ENCODE data around the gene PDE4B.
"Not testable (repeated sequence)": the region's sequence is repeated elsewhere in the genome, so short reads cannot be mapped to it uniquely, and the experiment has no call there.

PDE4B gene

GRCh38 chr1:66400660-66401059 lies 608.0 kb downstream of the PDE4B start:
- peak in 1 of 5 experiments; percentile 42 for DNase-seq

DNA sequence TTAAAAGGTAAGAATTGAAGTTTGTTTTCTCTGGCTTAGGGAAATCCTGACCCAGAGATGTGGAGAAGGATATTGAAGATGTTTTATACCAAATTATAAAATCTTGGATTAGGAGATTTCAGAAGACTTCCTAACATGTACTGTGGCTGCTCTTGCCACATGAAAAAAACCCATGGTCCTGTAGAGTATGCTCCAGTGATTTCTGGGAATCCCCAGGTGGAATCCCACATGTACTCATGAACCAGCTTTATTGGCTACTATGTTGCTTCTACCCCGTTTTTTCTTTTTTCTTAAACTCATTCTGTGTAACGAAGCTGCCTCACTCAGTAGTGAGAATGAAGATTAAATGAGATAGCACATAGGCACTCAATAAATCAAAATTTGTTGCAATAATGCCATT lies 608.5 kb downstream of the PDE4B start:
- DNase-seq, result no peak

- DNase-seq, result no peak
These were observed 609.5 kb downstream of the PDE4B start for GRCh38 chr1:66402194-66402593.

GRCh38 chr1:66403007-66403731 lies 610.5 kb downstream of the PDE4B start:
- no peak for DNase-seq

- DNase-seq, result no peak
These were observed 612.4 kb downstream of the PDE4B start for GRCh38 chr1:66405061-66405460.

- DNase-seq, result peak in 1 of 5 experiments; percentile 1
These were observed 618.8 kb downstream of the PDE4B start for GRCh38 chr1:66411449-66411848.

DNA sequence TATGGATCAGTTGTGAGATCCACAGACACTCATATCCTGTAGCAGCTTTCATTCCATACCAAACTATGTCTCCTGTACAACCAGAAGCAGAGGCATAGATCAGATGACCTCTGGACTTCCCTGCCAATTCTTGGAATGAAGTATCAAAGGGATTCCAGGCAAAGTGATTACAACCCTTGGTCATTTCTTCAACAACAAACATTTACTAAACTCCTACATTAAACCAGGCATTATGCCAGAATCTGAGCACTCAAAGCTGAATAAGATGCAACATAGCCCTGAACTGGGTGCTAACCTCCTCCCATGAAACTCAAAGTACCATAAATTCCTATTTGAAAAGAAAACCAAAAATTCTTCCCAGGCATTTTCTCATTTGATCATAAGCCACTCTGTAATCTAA lies 620.0 kb downstream of the PDE4B start:
- DNase-seq, result no peak

DNA sequence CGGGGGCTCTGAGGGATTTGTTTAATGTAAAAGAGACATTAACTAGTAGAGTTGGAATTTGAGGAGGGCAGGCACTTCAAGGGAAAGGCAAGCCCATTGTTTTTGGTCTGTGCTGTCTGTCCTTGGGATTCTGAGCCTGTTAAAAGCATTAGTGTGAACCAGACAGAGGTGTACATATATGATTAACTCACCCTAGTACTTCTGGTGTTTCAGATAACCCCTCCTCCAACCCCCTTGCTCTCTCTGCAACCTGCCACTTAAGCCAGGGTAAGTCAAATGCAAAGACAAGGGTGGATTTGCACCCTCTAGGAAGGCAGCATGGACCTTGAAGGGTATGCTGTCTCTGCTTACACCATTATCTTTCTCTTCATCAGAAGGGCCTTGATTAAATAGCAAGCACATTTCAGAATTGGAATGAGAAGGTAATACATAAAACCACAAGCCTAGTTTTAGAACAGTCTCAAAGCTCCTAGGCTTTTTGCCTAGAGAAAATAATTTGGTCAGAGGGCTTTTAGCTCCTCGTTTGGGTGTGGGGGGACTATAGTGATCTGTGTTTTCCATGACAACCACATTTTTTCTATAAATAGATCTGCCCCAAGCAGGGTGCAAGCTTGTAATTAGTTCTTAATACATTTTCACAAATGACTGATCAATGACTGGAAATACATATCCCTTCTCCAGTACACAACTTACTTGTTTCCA lies 620.6 kb downstream of the PDE4B start:
- DNase-seq, result no peak

GRCh38 chr1:66413838-66414175 lies 621.1 kb downstream of the PDE4B start:
- DNase-seq, result no peak

DNA sequence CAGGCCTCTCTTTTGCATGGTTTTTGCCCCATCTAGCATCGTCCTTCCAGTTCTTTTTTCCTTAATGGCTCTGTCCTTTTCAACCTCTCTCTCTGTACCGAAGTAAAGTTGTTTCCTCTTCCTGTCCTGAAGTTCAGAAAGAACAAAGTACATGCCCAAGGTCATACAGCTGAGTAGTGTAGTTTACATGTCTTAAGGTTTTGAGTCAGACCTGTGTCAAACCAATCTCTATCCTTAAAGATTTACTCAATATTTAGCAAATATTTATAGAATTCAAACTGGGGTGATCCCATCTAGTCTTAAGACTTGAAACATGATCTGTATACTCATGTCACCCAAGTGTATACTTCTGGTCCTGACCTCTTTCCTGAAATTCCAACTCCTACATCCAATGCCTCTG lies 622.6 kb downstream of the PDE4B start:
- DNase-seq, result no peak

DNA sequence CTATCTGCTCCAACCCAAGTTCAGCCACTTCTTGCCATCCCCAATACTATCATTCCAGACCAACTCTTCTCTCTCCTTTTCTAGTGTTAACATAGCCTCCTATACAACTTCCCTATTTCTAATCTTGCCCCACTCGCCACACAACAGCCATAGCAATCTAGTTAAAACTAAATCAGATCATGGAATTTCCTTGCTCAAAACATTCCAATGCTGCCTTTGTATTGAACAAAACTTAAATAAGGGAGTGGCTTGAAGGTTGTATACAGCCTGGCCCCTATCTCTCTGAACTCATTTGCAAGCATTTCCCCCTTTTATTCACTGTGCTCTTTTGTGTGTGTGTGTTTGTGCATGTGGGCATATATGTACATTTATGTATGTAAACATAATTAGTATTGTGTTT lies 623.2 kb downstream of the PDE4B start:
- DNase-seq, result no peak

- no peak for DNase-seq
These were observed 623.6 kb downstream of the PDE4B start for GRCh38 chr1:66416295-66416694.

GRCh38 chr1:66418021-66418420 lies 625.3 kb downstream of the PDE4B start:
- DNase-seq, result no peak

- DNase-seq, result not testable (repeated sequence)
These were observed 627.5 kb downstream of the PDE4B start for GRCh38 chr1:66420171-66420570.

DNA sequence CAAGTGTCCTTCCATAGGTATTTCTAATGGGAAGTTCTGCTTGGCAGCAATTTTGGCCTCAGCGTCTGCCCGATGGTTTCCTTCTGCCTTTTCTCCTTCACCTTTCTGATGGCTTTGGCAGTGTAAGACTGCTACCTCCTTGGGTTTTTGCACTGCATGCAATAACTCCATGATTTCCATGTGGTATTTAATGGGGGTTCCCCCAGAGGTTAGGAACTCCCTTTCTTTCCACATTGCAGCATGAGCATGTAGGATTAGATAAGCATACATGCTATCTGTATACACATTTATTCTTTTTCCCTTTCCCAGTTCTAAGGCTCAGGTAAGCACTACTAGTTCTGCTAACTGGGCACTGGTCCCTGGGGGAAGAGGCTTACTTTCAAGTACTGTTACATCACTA lies 628.2 kb downstream of the PDE4B start:
- not testable (repeated sequence) for DNase-seq

- DNase-seq, result no peak
These were observed 630.1 kb downstream of the PDE4B start for GRCh38 chr1:66422804-66423203.

Measured in T-helper 2 cell (primary cell).